GM08714 (cell line): Measurements from ENCODE around the gene RSRC1.
"Not testable (repeated sequence)": the region's sequence is repeated elsewhere in the genome, so short reads cannot be mapped to it uniquely, and the experiment has no call there.

ENCODE experiments used
- H3K4me3 ChIP-seq: fragments of 200-500 bp; sonication (Bioruptor generic); 2 replicates; pipeline ENCODE4 v1.5.1; 2014; ENCODE audit warnings: mild to moderate bottlenecking, low read length, inconsistent platforms
- ZNF274 ChIP-seq: IDR thresholded peaks from 2 replicates; pipeline ENCODE4 v1.6.1; 2012; ENCODE audit warnings: mild to moderate bottlenecking, low read depth, low read length

Gene RSRC1

DNA sequence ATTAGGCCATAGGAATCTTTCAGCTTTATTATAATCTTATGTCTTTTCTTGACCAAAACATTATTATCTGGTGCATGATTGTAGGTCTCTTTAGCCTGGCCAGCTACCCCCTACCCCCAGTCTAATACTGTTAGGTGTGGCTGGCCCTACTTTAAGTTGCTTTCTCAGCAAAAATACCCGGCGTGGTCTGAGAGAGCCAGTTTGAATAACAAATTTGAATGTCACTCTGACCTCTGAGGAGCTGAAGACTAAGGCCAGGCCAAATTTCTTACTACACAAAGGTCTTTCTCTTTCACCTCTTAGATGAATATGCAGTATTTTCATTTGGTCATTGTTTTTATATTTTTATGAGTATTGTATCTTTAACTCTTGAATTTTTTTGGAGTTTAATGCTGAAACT is 272.6 kb downstream of the RSRC1 start:
- TF ChIP-seq ZNF274 = no peak
- no peak overlapping the region for H3K4me3 ChIP-seq

DNA sequence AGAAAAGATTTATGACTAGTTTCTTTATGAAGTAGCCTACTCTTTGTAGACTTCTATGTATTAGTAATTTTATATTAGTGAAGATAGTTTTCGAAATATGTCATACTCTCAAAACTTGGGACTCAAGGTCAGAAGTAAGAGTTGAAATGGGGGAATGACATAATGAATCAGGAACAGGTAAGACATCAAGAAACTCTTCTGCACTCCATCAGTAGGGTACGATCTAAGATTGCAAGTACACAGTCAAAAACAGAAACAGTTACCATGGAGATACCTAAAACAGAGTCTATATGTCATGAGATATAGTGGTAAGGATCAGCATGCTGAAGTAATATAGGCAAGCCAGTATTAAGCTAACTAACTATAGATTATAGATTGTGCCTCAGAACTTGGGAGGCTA is 274.1 kb downstream of the RSRC1 start:
- no peak overlapping the region for H3K4me3 ChIP-seq
- TF ChIP-seq ZNF274 = no peak

DNA sequence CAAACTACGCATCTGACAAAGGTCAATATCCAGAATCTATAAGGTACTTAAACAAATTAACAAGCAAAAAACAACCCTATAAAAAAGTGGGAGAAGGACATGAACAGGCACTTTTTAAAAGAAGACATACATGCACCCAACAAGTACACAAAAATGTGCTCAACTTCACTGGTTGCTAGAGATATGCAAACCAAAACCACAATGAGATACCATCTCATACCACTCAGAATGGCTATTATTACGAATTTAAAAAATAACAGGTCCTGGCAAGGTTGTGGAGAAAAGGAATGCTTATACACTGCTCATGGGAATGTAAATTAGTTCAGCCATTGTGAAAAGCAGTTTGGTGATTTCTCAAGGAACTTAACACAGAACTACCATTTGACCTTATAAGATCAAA is 285.5 kb downstream of the RSRC1 start:
- H3K4me3 ChIP-seq = no peak overlapping the region
- no peak for TF ChIP-seq ZNF274

GRCh38 chr3:158402590-158402989 is 292.7 kb downstream of the RSRC1 start:
- no peak for TF ChIP-seq ZNF274

GRCh38 chr3:158403013-158403412 is 293.1 kb downstream of the RSRC1 start:
- no peak overlapping the region for H3K4me3 ChIP-seq
- TF ChIP-seq ZNF274 = no peak

More at GRCh38 chr3:158402590-158402989, 292.7 kb downstream of the RSRC1 start:
- H3K4me3 ChIP-seq = no peak overlapping the region

- no peak overlapping the region for H3K4me3 ChIP-seq
- no peak for TF ChIP-seq ZNF274
Measured at GRCh38 chr3:158404131-158404718, 294.3 kb downstream of the RSRC1 start.

GRCh38 chr3:158405507-158405906 is 295.6 kb downstream of the RSRC1 start:
- no peak for TF ChIP-seq ZNF274
- H3K4me3 ChIP-seq = no peak overlapping the region

DNA sequence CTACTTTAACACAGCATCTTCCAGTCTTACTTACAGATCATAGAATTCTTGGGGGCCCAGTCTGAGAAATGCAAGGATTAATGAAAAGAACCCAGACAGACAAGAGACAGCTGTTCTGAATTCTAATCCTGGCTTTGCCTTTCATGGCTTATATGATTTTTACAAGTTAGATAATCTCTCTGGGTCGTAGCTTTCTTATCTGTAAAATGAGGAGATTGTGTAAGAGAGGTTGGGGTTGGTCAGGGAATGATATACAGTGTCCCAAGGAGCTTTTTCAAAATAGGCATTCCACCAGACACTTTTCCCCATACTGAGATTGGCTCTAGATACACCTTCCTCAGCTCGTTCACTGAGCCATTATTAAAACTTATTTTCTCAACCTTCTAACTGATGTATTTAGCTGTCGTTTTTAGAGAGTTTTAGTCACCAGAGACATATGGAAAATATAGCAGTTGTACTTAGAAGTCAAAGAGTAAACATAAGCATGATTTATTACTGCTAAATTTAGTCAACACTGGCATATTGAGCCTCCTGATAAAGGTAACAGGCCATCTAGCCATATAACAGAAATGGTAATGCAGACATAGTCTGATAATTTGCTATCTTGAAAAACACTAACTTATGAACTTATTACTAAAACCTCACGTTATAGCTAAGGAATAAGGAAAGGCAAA is 298.1 kb downstream of the RSRC1 start:
- H3K4me3 ChIP-seq = no peak overlapping the region
- no peak for TF ChIP-seq ZNF274

GRCh38 chr3:158408518-158408897 is 298.6 kb downstream of the RSRC1 start:
- not testable (repeated sequence) for H3K4me3 ChIP-seq

DNA sequence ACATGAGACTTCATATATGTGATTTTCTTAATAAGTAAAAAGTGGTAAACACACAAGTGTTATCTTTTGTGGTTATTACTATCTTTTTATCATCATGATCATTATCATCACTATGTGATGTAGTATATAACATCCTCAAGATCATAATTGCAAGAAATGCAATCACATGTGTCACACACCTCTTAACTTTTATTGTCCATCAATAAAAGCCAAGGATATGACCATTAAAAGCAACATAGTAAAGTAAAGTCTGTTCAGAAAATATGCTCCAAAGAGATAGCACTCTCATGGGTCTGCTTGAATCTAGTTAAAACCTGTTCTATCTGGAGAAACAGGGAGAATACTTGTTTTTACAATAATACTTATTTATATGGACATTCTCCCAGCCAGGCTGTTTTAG is 308.1 kb downstream of the RSRC1 start:
- no peak overlapping the region for H3K4me3 ChIP-seq
- TF ChIP-seq ZNF274 = no peak

DNA sequence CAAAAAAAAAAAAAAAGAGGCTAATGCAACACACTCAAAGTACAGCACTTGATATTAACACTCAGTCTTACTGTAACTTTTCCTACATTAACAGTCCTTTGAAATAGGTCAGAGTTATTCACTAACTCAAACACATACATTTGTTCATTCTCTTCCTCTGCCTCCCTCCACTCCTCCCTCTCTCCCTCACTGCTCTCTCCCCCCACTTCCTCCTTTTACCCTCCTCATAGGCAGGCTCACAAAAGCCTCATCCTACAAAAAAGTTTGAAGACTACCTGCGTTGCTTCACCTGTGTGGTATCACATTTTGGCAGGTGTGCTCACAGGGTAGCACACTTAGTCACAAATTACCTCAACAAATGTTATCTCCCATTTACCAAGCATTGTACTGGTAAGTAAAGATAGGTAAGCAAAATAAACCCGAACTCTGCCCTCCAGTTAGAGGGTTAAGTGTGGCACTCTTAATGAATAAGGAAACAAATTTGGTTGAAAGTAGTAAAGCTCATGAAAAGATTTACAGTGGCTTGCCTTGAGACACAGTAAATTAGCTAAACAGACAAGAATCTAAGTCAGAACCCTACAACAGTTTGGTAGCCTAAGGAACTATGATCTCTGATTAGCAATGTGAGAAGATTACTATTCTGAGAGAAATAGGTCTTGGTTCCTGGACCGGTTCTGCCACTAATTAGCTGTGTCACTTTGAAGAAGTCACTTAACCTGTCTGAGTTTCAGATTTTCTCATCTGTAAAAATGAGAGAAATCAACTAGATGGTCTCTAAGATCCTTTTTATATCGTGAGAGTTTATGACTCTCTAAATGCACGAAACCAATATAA is 310.1 kb downstream of the RSRC1 start:
- TF ChIP-seq ZNF274 = no peak
- H3K4me3 ChIP-seq = no peak overlapping the region

- TF ChIP-seq ZNF274 = no peak
- H3K4me3 ChIP-seq = no peak overlapping the region
Measured at GRCh38 chr3:158420654-158421396, 310.9 kb downstream of the RSRC1 start.

GRCh38 chr3:158430448-158430847 is 320.6 kb downstream of the RSRC1 start:
- TF ChIP-seq ZNF274 = no peak
- H3K4me3 ChIP-seq = no peak overlapping the region

GRCh38 chr3:158430968-158431367 is 321.1 kb downstream of the RSRC1 start:
- TF ChIP-seq ZNF274 = no peak
- H3K4me3 ChIP-seq = no peak overlapping the region

GRCh38 chr3:158431829-158432228 is 321.9 kb downstream of the RSRC1 start:
- H3K4me3 ChIP-seq = no peak overlapping the region
- TF ChIP-seq ZNF274 = no peak
